NCI-H2171 treated with DMSO at 0.1 percent for 48 hours (cell line): ENCODE measurements around the gene CDR2.
A peak's percentile ranks its signal among the peaks of the same experiment; 100 is the strongest.
"Not testable (repeated sequence)": the region's sequence is repeated elsewhere in the genome, so short reads cannot be mapped to it uniquely, and the experiment has no call there.

Experiments used
- DNase-seq: peaks from one replicate; lab custom pipeline; 2025; lab: John Stamatoyannopoulos, UW

The CDR2 gene

GRCh38 chr16:22375963-22376640, 1.7 kb upstream of the CDR2 start:
- DNase-seq: no peak

DNA sequence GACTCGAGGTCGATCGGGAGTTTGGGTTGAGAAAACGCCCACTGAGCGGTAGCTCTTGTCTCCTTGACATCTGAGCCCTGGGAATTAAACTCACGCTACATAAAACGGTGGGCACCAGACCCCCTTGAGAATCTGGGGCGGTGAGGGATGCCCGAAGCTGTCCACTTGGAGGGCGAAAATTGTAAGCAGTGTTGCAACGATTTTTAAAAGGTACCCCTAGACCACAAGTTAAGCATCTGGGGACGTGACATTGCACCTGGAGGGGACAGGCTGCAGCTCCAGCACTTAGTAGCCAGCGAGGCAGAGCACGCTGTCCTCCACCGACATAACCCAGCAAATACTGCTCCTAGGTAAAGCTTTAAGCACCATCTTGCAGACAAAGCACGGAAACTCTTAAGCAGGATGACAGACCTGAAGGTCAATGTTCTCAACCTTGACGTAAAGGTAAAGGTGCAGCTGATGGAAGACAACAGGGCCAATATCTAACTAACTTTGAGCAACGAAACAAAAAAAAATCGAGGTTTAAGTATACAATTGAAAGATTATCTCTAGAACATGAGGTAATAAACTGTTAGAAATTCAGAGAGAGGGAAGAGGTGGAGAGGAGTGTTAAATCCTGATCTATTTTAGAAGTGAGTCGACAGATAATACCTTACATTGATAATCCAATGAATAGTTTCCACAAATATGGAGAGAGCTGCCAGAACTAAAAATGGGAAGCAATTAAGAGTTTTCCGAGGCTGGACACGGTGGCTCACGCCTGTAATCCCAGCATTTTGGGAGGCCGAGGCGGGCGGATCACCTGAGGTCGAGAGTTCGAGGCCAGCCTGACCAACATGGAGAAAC, 921 bp upstream of the CDR2 start:
- peak; percentile 10 for DNase-seq

DNA sequence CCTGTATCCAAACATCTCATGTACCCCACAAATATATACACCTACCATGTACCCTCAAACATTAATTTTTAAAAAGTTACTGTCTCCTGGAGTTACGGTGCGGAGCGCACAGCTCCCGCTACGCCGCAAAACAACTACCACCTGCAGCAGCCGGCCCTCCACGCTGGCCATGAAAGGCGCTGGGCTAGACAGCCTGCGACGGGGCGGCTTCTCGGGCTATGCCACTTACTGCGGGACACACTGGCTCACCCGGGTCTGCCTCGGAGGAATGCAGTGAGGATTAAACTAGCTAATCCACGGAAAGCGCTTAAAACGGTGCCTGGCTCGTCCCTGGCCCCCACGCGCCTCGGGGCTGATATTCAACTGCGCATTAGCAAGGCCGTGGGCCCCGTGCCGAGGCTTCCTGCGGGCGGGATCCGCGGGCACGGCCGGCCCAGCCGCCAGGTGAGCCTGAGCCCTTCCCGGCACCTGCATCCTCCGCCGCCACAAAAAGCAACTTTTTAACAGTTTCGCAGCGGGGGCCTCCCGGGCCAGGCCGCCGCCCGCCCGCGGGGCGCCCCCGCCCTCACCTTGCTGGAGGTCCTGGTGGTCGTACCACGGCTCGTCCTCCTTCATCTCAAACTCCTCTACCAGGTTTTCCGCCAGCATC, 633 bp downstream of the CDR2 start:
- DNase-seq: no peak

- no peak for DNase-seq
Measured at GRCh38 chr16:22372882-22373661, 1.3 kb downstream of the CDR2 start.

- no peak for DNase-seq
Measured at GRCh38 chr16:22370038-22370820, 4.2 kb downstream of the CDR2 start.

- peak; percentile 12 for DNase-seq
Measured at GRCh38 chr16:22369221-22369811, 5.1 kb downstream of the CDR2 start.

DNA sequence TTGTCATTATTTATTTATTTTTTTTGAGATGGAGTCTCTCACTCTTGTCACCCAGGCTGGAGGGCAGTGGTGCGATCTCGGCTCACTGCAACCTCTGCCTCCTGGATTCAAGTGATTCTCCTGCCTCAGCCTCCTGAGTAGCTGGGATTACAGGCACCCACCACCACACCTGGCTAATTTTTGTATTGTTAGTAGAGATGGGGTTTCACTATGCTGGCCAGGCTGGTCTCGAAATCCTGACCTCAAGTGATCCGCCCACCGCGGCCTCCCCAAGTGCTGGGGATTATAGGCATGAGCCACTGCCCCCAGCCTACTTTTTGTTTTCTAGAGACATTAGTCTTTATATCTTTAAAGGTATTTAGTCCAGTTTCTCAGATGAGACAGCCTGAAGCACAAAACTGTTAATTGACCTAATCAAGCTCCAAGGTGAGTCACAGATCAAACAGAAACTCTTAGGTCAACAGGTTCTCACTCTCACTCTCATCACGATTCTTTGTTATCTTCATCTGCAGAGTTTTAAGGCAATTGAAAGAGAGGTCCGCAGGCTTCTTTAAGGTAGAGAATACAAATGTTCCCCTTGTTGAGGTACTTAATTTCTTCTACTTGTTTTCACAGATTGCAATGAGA, 6.1 kb downstream of the CDR2 start:
- DNase-seq: not testable (repeated sequence)

DNA sequence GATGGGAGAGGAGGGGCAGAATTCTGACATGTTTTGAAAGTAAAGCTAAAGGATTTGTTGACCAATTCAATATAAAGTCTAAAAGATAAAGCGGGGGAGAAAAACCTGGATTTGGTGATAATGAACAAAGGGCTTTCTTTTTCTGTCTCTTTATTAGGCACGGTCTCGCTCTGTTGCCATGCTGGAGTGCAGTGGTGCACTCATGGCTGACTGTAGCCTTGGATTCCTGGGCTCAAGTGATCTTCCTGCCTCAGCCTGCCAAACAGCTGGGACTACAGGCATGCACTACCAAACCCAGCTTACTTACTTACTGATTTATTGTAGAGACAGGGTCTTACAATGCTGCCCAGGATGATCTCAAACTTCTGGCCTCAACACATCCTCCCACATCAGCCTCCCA, 7.5 kb downstream of the CDR2 start:
- no peak for DNase-seq

DNA sequence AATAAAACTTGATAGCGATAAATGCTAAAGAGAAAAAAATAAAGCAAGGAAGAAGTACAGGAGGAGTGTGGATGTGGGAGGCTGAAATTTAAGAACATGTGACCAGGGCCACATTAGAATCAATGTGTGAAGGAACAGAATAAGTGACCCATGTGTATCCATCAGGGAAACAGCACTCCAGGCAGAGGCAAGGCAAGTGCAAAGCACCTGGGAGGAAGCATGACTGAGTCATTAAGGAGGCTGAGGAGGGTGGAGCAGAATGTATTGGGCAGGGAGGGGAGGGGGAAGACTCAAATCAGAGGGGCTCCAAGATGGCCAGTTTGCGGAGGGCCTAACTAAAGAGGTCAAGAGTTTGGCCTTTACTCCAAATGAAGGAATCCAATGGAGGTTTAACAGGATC, 8.0 kb downstream of the CDR2 start:
- DNase-seq: no peak

GRCh38 chr16:22364241-22364640, 10.2 kb downstream of the CDR2 start:
- no peak for DNase-seq

DNA sequence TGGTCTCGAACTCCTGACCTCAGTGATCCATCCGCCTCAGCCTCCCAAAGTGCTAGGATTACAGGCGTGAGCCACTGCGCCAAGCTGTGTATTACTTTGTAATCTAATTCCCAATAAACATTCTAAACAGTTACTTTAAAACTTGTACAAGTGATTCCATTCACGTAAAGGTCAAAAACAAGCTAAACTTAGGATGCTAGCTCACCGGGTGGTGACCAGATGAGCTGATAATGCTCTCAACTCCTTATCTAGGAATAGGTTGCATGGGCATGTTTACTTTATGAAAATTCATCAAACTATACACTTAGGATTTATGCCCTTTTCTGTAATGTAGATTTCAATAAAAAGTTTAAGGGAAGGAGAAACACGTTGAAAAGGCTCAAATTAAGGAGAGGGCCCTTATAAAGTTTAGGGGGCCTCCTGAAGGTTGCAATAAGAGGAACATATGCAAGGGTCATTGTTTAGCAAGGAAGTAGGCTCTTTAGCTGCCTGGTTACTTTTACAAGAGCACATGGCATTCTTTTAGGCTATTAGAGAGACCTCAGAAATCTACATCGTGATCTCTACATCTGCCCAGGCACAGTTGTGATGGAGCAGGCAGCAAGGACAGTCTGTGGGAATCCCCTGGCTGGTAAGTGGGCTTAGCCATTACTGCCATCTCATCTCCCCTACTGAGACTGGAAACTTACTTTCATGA, 13.3 kb downstream of the CDR2 start:
- no peak for DNase-seq

- DNase-seq: no peak
Measured at GRCh38 chr16:22359679-22360078, 14.7 kb downstream of the CDR2 start.

DNA sequence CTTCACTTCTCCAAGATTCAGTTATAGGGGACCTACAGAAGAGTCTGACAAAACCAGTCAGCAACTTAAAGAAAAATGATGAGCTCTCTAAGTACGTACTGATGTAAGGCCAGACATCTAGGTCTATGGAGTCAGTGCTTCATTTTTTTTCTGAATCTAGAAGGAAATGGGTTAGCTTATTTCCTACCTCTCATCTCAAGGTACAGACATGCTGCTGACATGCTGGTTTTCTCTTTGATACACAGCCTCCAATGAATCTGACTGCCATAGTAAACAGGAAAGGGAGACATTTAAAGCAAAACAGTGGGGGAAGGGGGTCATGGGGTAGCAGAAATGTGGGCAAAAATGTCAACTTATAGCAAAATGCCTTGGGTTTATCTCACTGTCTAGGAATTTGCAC, 16.4 kb downstream of the CDR2 start:
- DNase-seq: no peak

- DNase-seq: no peak
Measured at GRCh38 chr16:22357635-22357971, 16.8 kb downstream of the CDR2 start.

GRCh38 chr16:22356930-22357634, 17.3 kb downstream of the CDR2 start:
- no peak for DNase-seq

DNA sequence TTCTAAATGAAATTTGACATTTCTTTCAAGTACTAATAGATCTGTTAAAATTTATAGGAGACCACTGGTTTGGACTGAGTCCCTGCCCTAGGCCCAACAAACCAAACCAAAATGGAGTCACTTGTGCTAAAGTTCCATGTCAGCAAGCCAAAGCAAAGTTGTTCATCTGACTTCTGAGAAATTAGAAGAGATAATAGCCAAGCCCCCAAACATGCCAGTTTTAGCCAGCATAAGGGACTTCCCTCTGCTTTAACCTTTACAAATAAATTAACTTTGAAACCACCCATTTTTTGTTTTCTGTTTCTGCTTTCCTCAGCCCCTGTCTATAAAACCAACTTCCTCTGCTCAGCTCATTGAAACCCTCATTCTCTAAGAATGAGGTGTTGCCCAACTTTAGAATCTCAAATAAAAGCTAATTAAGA, 18.9 kb downstream of the CDR2 start:
- DNase-seq: no peak

GRCh38 chr16:22353933-22354541, 20.4 kb downstream of the CDR2 start:
- DNase-seq: no peak

GRCh38 chr16:22353191-22353919, 21.1 kb downstream of the CDR2 start:
- DNase-seq: no peak
